ENCODE results near the gene SORT1. TPM values are rescaled to one million over a fixed set of nuclear protein-coding genes. Genes with fewer than 3 reads are reported as not detected.
"Not testable (repeated sequence)": the region's sequence is repeated elsewhere in the genome, so short reads cannot be mapped to it uniquely, and the experiment has no call there.

SORT1 gene
- polyA plus RNA-seq, 1 experiment = 38.6 TPM

GRCh38 chr1:109290137-109290536 lies 107.6 kb downstream of the SORT1 start:
- Histone ChIP-seq H3K27me3 (ENCODE audit: control insufficient read depth, insufficient read depth, low read length) (no peaks in the 10 kb centered on the region), H3K4me3 (ENCODE audit: low read depth, low read length) (no peak overlapping the region), H3K36me3 (ENCODE audit: control insufficient read depth, insufficient read depth, low read length) (no peaks in the 10 kb centered on the region)
- TF ChIP-seq CTCF (IDR thresholded peaks at IDR 0.05; ENCODE audit: insufficient read depth, low read depth, low read length) = no peak
- ChIA-PET POLR2A (no interaction called here), CTCF (no interaction called here)
- no peak for DNase-seq (ENCODE audit: low read depth)

- POLR2A ChIA-PET = not testable (repeated sequence)
- CTCF ChIA-PET = interaction anchor here (0.6 kb wide), 1 partner anchor 435 kb away, joined by 3 read pairs; no protein-coding TSS in a partner anchor
Observed at GRCh38 chr1:109286762-109287161, 111.0 kb downstream of the SORT1 start.

GRCh38 chr1:109283748-109284600 lies 113.7 kb downstream of the SORT1 start:
- POLR2A ChIA-PET = no interaction called here

More at GRCh38 chr1:109286762-109287161, 111.0 kb downstream of the SORT1 start:
- H3K4me3 ChIP-seq (ENCODE audit: low read depth, low read length); DNase-seq (ENCODE audit: low read depth); H3K27me3 ChIP-seq (ENCODE audit: control insufficient read depth, insufficient read depth, low read length); H3K36me3 ChIP-seq (ENCODE audit: control insufficient read depth, insufficient read depth, low read length): not testable (repeated sequence)

GRCh38 chr1:109282952-109283747 lies 114.6 kb downstream of the SORT1 start, which contains the start of gene PSRC1:
Gene PSRC1, minus strand, starts transcription at chr1:109283145.
- Histone ChIP-seq H3K27me3 (ENCODE audit: control insufficient read depth, insufficient read depth, low read length) (no peaks in the 10 kb centered on the region), H3K4me3 (ENCODE audit: low read depth, low read length) (peak within 1 kb of the TSS; percentile 83), H3K36me3 (ENCODE audit: control insufficient read depth, insufficient read depth, low read length) (no peaks in the 10 kb centered on the region; the same call in 1 of the 2 replicates)
- ChIA-PET POLR2A (no interaction called here), CTCF (interaction anchor here (0.9 to 2.1 kb wide), 14 partner anchors 10 to 375 kb away, joined by 3 to 15 read pairs (median 4); partner anchors contain the start of gene SORT1)
- TF ChIP-seq CTCF (IDR thresholded peaks at IDR 0.05; ENCODE audit: insufficient read depth, low read depth, low read length) = peak; percentile 64
- DNase-seq (ENCODE audit: low read depth) = peak; percentile 85

More at GRCh38 chr1:109283748-109284600, 113.7 kb downstream of the SORT1 start:
- Histone ChIP-seq H3K4me3 (ENCODE audit: low read depth, low read length) (peak overlapping the region; percentile 83), H3K27me3 (ENCODE audit: control insufficient read depth, insufficient read depth, low read length) (no peaks in the 10 kb centered on the region), H3K36me3 (ENCODE audit: control insufficient read depth, insufficient read depth, low read length) (no peaks in the 10 kb centered on the region)
- TF ChIP-seq CTCF (IDR thresholded peaks at IDR 0.05; ENCODE audit: insufficient read depth, low read depth, low read length) = no peak
- DNase-seq (ENCODE audit: low read depth) = no peak
- CTCF ChIA-PET = interaction anchor here (1.2 to 2.1 kb wide), 4 partner anchors 20 to 246 kb away, joined by 3 to 15 read pairs (median 6); partner anchors contain the start of gene SORT1

GRCh38 chr1:109282497-109282951 lies 115.2 kb downstream of the SORT1 start:
- Histone ChIP-seq H3K27me3 (ENCODE audit: control insufficient read depth, insufficient read depth, low read length) (no peaks in the 10 kb centered on the region), H3K36me3 (ENCODE audit: control insufficient read depth, insufficient read depth, low read length) (no peaks in the 10 kb centered on the region; the same call in 1 of the 2 replicates), H3K4me3 (ENCODE audit: low read depth, low read length) (peak overlapping the region; percentile 83)
- ChIA-PET CTCF (interaction anchor here (0.9 to 2.1 kb wide), 14 partner anchors 9 to 376 kb away, joined by 3 to 15 read pairs (median 4); partner anchors contain the start of gene SORT1), POLR2A (no interaction called here)
- no peak for DNase-seq (ENCODE audit: low read depth)
- TF ChIP-seq CTCF (IDR thresholded peaks at IDR 0.05; ENCODE audit: insufficient read depth, low read depth, low read length) = no peak

Data from BJ (cell line).